HEK293T (cell line): ENCODE data around the gene MPPED1.

Source experiments
- CTCF ChIA-PET: fragments of 350-600 bp; formaldehyde crosslinking; extraction: SDS; loops from one replicate; lab custom pipeline; 2021; ENCODE audit warnings: antibody characterized with exemption, inconsistent platforms; lab: Yijun Ruan, JAX
- POLR2A ChIA-PET: fragments of 350-600 bp; formaldehyde crosslinking; extraction: SDS; loops from one replicate; lab custom pipeline; 2020; ENCODE audit warnings: antibody characterized with exemption, inconsistent platforms; lab: Yijun Ruan, JAX
- DNase-seq: peaks from one replicate; pipeline ENCODE4 v3.0.0; 2012; ENCODE audit warnings: mixed read lengths; ENCODE audit errors: extremely low spot score
- ARNT ChIP-seq: fragments of 450-650 bp; IDR thresholded peaks from 2 replicates; pipeline ENCODE4 v1.6.1; 2017; ENCODE audit warnings: mild to moderate bottlenecking
- BHLHE40 ChIP-seq: fragments of 450-650 bp; IDR thresholded peaks from 2 replicates; pipeline ENCODE4 v1.6.1; 2016; ENCODE audit warnings: mild to moderate bottlenecking, moderate library complexity, borderline replicate concordance
- CTBP1 ChIP-seq: fragments of 450-650 bp; IDR thresholded peaks from 2 replicates; pipeline ENCODE4 v1.6.1; 2016; ENCODE audit warnings: borderline replicate concordance
- ELF4 ChIP-seq: fragments of 450-650 bp; IDR thresholded peaks from 2 replicates; pipeline ENCODE4 v1.6.1; 2017; ENCODE audit warnings: antibody characterized with exemption
- FOXK2 ChIP-seq: fragments of 450-650 bp; IDR thresholded peaks from 2 replicates; pipeline ENCODE4 v1.6.1; 2016; ENCODE audit warnings: mild to moderate bottlenecking
- FOXM1 ChIP-seq: fragments of 450-650 bp; IDR thresholded peaks from 2 replicates; pipeline ENCODE4 v1.6.1; 2017; ENCODE audit warnings: mild to moderate bottlenecking, borderline replicate concordance
- HDGF ChIP-seq: fragments of 450-650 bp; IDR thresholded peaks from 2 replicates; pipeline ENCODE4 v1.6.1; 2017; ENCODE audit warnings: antibody characterized with exemption, borderline replicate concordance
- L3MBTL2 ChIP-seq: fragments of 450-650 bp; conservative IDR thresholded peaks from 2 replicates; pipeline ENCODE4 v1.6.1; 2016; ENCODE audit warnings: mild to moderate bottlenecking
- LEF1 ChIP-seq: fragments of 450-650 bp; IDR thresholded peaks from 2 replicates; pipeline ENCODE4 v1.6.1; 2017; ENCODE audit warnings: mild to moderate bottlenecking, borderline replicate concordance
- NFRKB ChIP-seq: fragments of 450-650 bp; IDR thresholded peaks from 2 replicates; pipeline ENCODE4 v1.6.1; 2016; ENCODE audit warnings: mild to moderate bottlenecking, moderate library complexity
- PKNOX1 ChIP-seq: fragments of 450-650 bp; IDR thresholded peaks from 2 replicates; pipeline ENCODE4 v1.6.1; 2016
- SP1 ChIP-seq: fragments of 450-650 bp; IDR thresholded peaks from 2 replicates; pipeline ENCODE4 v1.6.1; 2017
- SUZ12 ChIP-seq: fragments of 450-650 bp; IDR thresholded peaks from 2 replicates; pipeline ENCODE4 v1.6.1; 2016; ENCODE audit warnings: mild to moderate bottlenecking
- TARDBP ChIP-seq: fragments of 450-650 bp; IDR thresholded peaks from 2 replicates; pipeline ENCODE4 v1.6.1; 2016
- ZNF384 ChIP-seq: fragments of 450-650 bp; IDR thresholded peaks from 2 replicates; pipeline ENCODE4 v1.6.1; 2016

MPPED1 gene

GRCh38 chr22:43424201-43424600 is 12.4 kb downstream of the MPPED1 start:
- ChIA-PET POLR2A (no interaction called here), CTCF (no interaction called here)
- no peak for TF ChIP-seq HDGF
- no peak for TF ChIP-seq LEF1
- no peak for TF ChIP-seq FOXK2
- no peak for TF ChIP-seq CTBP1
- TF ChIP-seq ARNT, result no peak
- no peak for TF ChIP-seq TARDBP
- DNase-seq, result no peak

GRCh38 chr22:43424666-43425630 is 13.1 kb downstream of the MPPED1 start:
- ChIA-PET CTCF (no interaction called here), POLR2A (no interaction called here)
- no peak for TF ChIP-seq NFRKB
- no peak for TF ChIP-seq HDGF
- DNase-seq, result no peak

GRCh38 chr22:43425976-43426785 is 14.4 kb downstream of the MPPED1 start:
- no peak for DNase-seq
- ChIA-PET POLR2A (no interaction called here), CTCF (no interaction called here)
- TF ChIP-seq NFRKB (no peak), FOXK2 (no peak), FOXM1 (no peak), ELF4 (no peak), ARNT (no peak), ZNF384 (no peak), LEF1 (no peak)

- POLR2A ChIA-PET, result no interaction called here
- CTCF ChIA-PET, result no interaction called here
- no peak for TF ChIP-seq NFRKB
- TF ChIP-seq BHLHE40, result no peak
- no peak for TF ChIP-seq PKNOX1
- TF ChIP-seq CTBP1, result no peak
- TF ChIP-seq FOXM1, result no peak
- TF ChIP-seq HDGF, result no peak
- TF ChIP-seq FOXK2, result no peak
- TF ChIP-seq LEF1, result no peak
- no peak for TF ChIP-seq ARNT
- no peak for TF ChIP-seq SP1
- no peak for TF ChIP-seq SUZ12
- no peak for TF ChIP-seq TARDBP
- no peak for TF ChIP-seq L3MBTL2
- DNase-seq, result no peak
Observed at GRCh38 chr22:43426816-43427215, 15.0 kb downstream of the MPPED1 start.

GRCh38 chr22:43427296-43428004 is 15.6 kb downstream of the MPPED1 start:
- no peak for DNase-seq
- POLR2A ChIA-PET, result no interaction called here
- CTCF ChIA-PET, result interaction anchor here (1.2 kb wide), 1 partner anchor 11 kb away, joined by 4 read pairs; no protein-coding TSS in a partner anchor
- TF ChIP-seq SP1, result no peak

- ChIA-PET CTCF (interaction anchor here (1.2 kb wide), 1 partner anchor 11 kb away, joined by 4 read pairs; no protein-coding TSS in a partner anchor), POLR2A (no interaction called here)
- TF ChIP-seq ELF4 (no peak), HDGF (no peak), CTBP1 (no peak), FOXM1 (no peak)
- DNase-seq, result no peak
Observed at GRCh38 chr22:43428005-43428485, 16.2 kb downstream of the MPPED1 start.

GRCh38 chr22:43428521-43428920 is 16.7 kb downstream of the MPPED1 start:
- CTCF ChIA-PET, result no interaction called here
- no peak for DNase-seq
- POLR2A ChIA-PET, result no interaction called here
- TF ChIP-seq TARDBP (no peak), BHLHE40 (no peak), PKNOX1 (no peak), HDGF (no peak)
